Upper lobe of left lung (tissue), 6 donors: ENCODE measurements around the gene NRP1. TPM values are rescaled to one million over a fixed set of nuclear protein-coding genes. Genes with fewer than 3 reads are reported as not detected.
A peak's percentile ranks its signal among the peaks of the same experiment; 100 is the strongest.

Source experiments
- ATAC-seq, 2 donors: fragments of 200-7000 bp; cut with Tn5 transposase; one replicate each; pipeline ENCODE4 v1.9.1; 2022; ENCODE audit warnings: mild to moderate bottlenecking in 2 of 2, moderate library complexity in 2 of 2; ENCODE audit not compliant: low FRiP score in 2 of 2
- DNase-seq, 2 donors: peaks; one replicate each; pipeline ENCODE4 v3.0.0-alpha.2; 2019 to 2020
- H3K27ac ChIP-seq, 4 donors: fragments of 200-600 bp; sonication (generic); one replicate each; pipeline ENCODE4 v1.5.1; 2016 to 2019
- H3K27me3 ChIP-seq, 4 donors: fragments of 200-600 bp; sonication (generic); one replicate each; pipeline ENCODE4 v1.5.1; 2017 to 2019
- H3K36me3 ChIP-seq, 4 donors: fragments of 200-600 bp; sonication (generic); one replicate each; pipeline ENCODE4 v1.5.1; 2016 to 2019
- H3K4me1 ChIP-seq, 4 donors: fragments of 200-600 bp; sonication (generic); one replicate each; pipeline ENCODE4 v1.5.1; 2018 to 2019
- H3K4me3 ChIP-seq, 4 donors: fragments of 200-600 bp; sonication (generic); one replicate each; pipeline ENCODE4 v1.5.1; 2017 to 2019; ENCODE audit warnings: mild to moderate bottlenecking in 2 of 4, moderate library complexity in 1 of 4
- H3K9me3 ChIP-seq, 4 donors: fragments of 200-600 bp; sonication (generic); one replicate each; pipeline ENCODE4 v1.5.1; 2018 to 2019
- CTCF ChIP-seq, 6 experiments: fragments of 450-650 bp in 4 of 6; fragments of 200-600 bp in 2 of 6; sonication (generic) in 2 of 6; IDR thresholded peaks; one replicate each; pipeline ENCODE4 v1.5.1; 2016 to 2019; ENCODE audit warnings: antibody characterized with exemption in 6 of 6
- EP300 ChIP-seq, 4 donors: sonication (generic); formaldehyde crosslinking; IDR thresholded peaks; one replicate each; pipeline ENCODE4 v1.5.1; 2017; ENCODE audit warnings: antibody characterized with exemption in 4 of 4, control low read depth in 2 of 4
- POLR2A ChIP-seq, 4 donors: fragments of 450-650 bp; IDR thresholded peaks; one replicate each; pipeline ENCODE4 v1.5.1; 2016 to 2017; ENCODE audit warnings: antibody characterized with exemption in 4 of 4, mild to moderate bottlenecking in 2 of 4
- POLR2AphosphoS5 ChIP-seq, 2 donors: sonication (generic); formaldehyde crosslinking; IDR thresholded peaks; one replicate each; pipeline ENCODE4 v1.5.1; 2017; ENCODE audit warnings: antibody characterized with exemption in 2 of 2
- WGBS, 2 donors: methylation state at CpG; one replicate each; pipeline ENCODE4 v1.1.5; 2017 to 2018; 5-methylcytosine and 5-hydroxymethylcytosine counted together
- total RNA-seq, 6 donors: library from RNA; depleted of rRNA in 4 of 6; stranded (reverse); fragments of >200 nt in 4 of 6; gene quantifications; one replicate each; pipeline versions ENCODE4 v1.1.0 to v1.2.1, GENCODE V29; 2016 to 2021
- donor health status: DM: no; HTN: no; CAD: no; lungs with moderate emphysema.
- donor health status: DM: no; HTN: yes; CAD: no; lungs with severe emphysema.

The NRP1 gene
- total RNA-seq, 6 donors from 2014 or later, result 48.5 to 136 (median 64.1) TPM

- Histone ChIP-seq H3K27me3 (no peaks in the 10 kb centered on the region), H3K36me3 (no peaks in the 10 kb centered on the region), H3K27ac (no peak overlapping the region), H3K9me3 (no peaks in the 10 kb centered on the region), H3K4me1 (peaks cover 0 to 19% (median 8%) of the 10 kb centered on the region in 4 donors), H3K4me3 (no peak overlapping the region)
- no peak for DNase-seq
- no peak for TF ChIP-seq EP300 (IDR thresholded peaks at IDR 0.05)
- no peak for TF ChIP-seq POLR2AphosphoS5 (IDR thresholded peaks at IDR 0.05)
- no peak for TF ChIP-seq POLR2A (IDR thresholded peaks at IDR 0.05)
- TF ChIP-seq CTCF (IDR thresholded peaks at IDR 0.05), result no peak
- no peak for ATAC-seq
- WGBS, 2 donors, result 87 to 89% methylated on average over 5 of the region's 5 CpGs
Measured at GRCh38 chr10:33154590-33154989, 179.9 kb downstream of the NRP1 start.

GRCh38 chr10:33153968-33154327 is 180.5 kb downstream of the NRP1 start:
- Histone ChIP-seq H3K27ac (peak overlapping the region in 1 of 4 donors; percentile 11), H3K36me3 (no peaks in the 10 kb centered on the region), H3K4me1 (peaks cover 0 to 19% (median 8%) of the 10 kb centered on the region in 4 donors), H3K9me3 (no peaks in the 10 kb centered on the region), H3K27me3 (no peaks in the 10 kb centered on the region), H3K4me3 (no peak overlapping the region)
- TF ChIP-seq EP300 (IDR thresholded peaks at IDR 0.05) (no peak), CTCF (IDR thresholded peaks at IDR 0.05) (no peak), POLR2A (IDR thresholded peaks at IDR 0.05) (no peak), POLR2AphosphoS5 (IDR thresholded peaks at IDR 0.05) (no peak)
- no peak for ATAC-seq
- WGBS, 2 donors, result 71 to 85% methylated on average over 3 of the region's 3 CpGs
- no peak for DNase-seq

- DNase-seq (no peak), ATAC-seq (no peak)
- TF ChIP-seq POLR2AphosphoS5 (IDR thresholded peaks at IDR 0.05) (no peak), CTCF (IDR thresholded peaks at IDR 0.05) (no peak), EP300 (IDR thresholded peaks at IDR 0.05) (no peak), POLR2A (IDR thresholded peaks at IDR 0.05) (no peak)
- H3K27me3 ChIP-seq, result no peaks in the 10 kb centered on the region
- peaks cover 0 to 19% (median 8%) of the 10 kb centered on the region in 4 donors for H3K4me1 ChIP-seq
- no peak overlapping the region for H3K4me3 ChIP-seq
- no peaks in the 10 kb centered on the region for H3K36me3 ChIP-seq
- H3K9me3 ChIP-seq, result no peaks in the 10 kb centered on the region
- WGBS, 2 donors, result 87 to 89% methylated on average over 8 of the region's 8 CpGs
- H3K27ac ChIP-seq, result peak overlapping the region in 1 of 4 donors; percentile 11
Measured at GRCh38 chr10:33153251-33153967, 181.1 kb downstream of the NRP1 start.

GRCh38 chr10:33152750-33153149 is 181.7 kb downstream of the NRP1 start:
- 88 to 92% methylated on average over 4 of the region's 4 CpGs for WGBS, 2 donors
- Histone ChIP-seq H3K27ac (no peak overlapping the region), H3K9me3 (no peaks in the 10 kb centered on the region), H3K4me1 (peaks cover 0 to 19% (median 8%) of the 10 kb centered on the region in 4 donors), H3K36me3 (no peaks in the 10 kb centered on the region), H3K27me3 (no peaks in the 10 kb centered on the region), H3K4me3 (no peak overlapping the region)
- ATAC-seq (no peak), DNase-seq (no peak)
- no peak for TF ChIP-seq CTCF (IDR thresholded peaks at IDR 0.05)
- no peak for TF ChIP-seq POLR2A (IDR thresholded peaks at IDR 0.05)
- no peak for TF ChIP-seq POLR2AphosphoS5 (IDR thresholded peaks at IDR 0.05)

GRCh38 chr10:33152146-33152545 is 182.3 kb downstream of the NRP1 start:
- DNase-seq, result no peak
- Histone ChIP-seq H3K9me3 (no peaks in the 10 kb centered on the region), H3K4me3 (no peak overlapping the region), H3K4me1 (peaks cover 0 to 17% (median 8%) of the 10 kb centered on the region in 4 donors), H3K36me3 (no peaks in the 10 kb centered on the region), H3K27me3 (no peaks in the 10 kb centered on the region), H3K27ac (no peak overlapping the region)
- TF ChIP-seq POLR2A (IDR thresholded peaks at IDR 0.05), result no peak
- no peak for TF ChIP-seq CTCF (IDR thresholded peaks at IDR 0.05)
- no peak for TF ChIP-seq EP300 (IDR thresholded peaks at IDR 0.05)
- no peak for TF ChIP-seq POLR2AphosphoS5 (IDR thresholded peaks at IDR 0.05)
- 74 to 78% methylated on average over 7 of the region's 7 CpGs for WGBS, 2 donors
- no peak for ATAC-seq
